Measurements from ENCODE around the gene FMO3.

The FMO3 gene

GRCh38 chr1:171090604-171091003 lies at the start of gene FMO3:
TSS of gene FMO3 (plus strand) at chr1:171090905. CDS start at chr1:171092659, 1,754 bp downstream.
- no peak for DNase-seq

- DNase-seq, result no peak
Observed at GRCh38 chr1:171048014-171048413, 42.7 kb upstream of the FMO3 start.

GRCh38 chr1:171052977-171053376 lies 37.7 kb upstream of the FMO3 start:
- no peak for DNase-seq

- DNase-seq, result no peak
Observed at GRCh38 chr1:171055966-171056643, 34.6 kb upstream of the FMO3 start.

- DNase-seq, result no peak
Observed at GRCh38 chr1:171061425-171062143, 29.1 kb upstream of the FMO3 start.

GRCh38 chr1:171062902-171063301 lies 27.8 kb upstream of the FMO3 start:
- no peak for DNase-seq

GRCh38 chr1:171075041-171075440 lies 15.7 kb upstream of the FMO3 start:
- no peak for DNase-seq

- no peak for DNase-seq
Observed at GRCh38 chr1:171081314-171081753, 9.4 kb upstream of the FMO3 start.

- DNase-seq, result no peak
Observed at GRCh38 chr1:171081763-171082201, 8.9 kb upstream of the FMO3 start.

- DNase-seq, result no peak
Observed at GRCh38 chr1:171082606-171083005, 8.1 kb upstream of the FMO3 start.

GRCh38 chr1:171083222-171083621 lies 7.5 kb upstream of the FMO3 start:
- no peak for DNase-seq

GRCh38 chr1:171084091-171084490 lies 6.6 kb upstream of the FMO3 start:
- no peak for DNase-seq

- DNase-seq, result no peak
Observed at GRCh38 chr1:171084870-171085269, 5.8 kb upstream of the FMO3 start.

GRCh38 chr1:171087896-171088295 lies 2.8 kb upstream of the FMO3 start:
- DNase-seq, result no peak

- DNase-seq, result no peak
Observed at GRCh38 chr1:171103862-171104261, 13.2 kb downstream of the FMO3 start.

GRCh38 chr1:171107262-171107940 lies 16.7 kb downstream of the FMO3 start:
- DNase-seq, result no peak

- no peak for DNase-seq
Observed at GRCh38 chr1:171107969-171108368, 17.3 kb downstream of the FMO3 start.

GRCh38 chr1:171109966-171110365 lies 19.3 kb downstream of the FMO3 start:
- DNase-seq, result no peak

GRCh38 chr1:171110621-171111326 lies 20.1 kb downstream of the FMO3 start:
- DNase-seq, result no peak

GRCh38 chr1:171112119-171112518 lies 21.4 kb downstream of the FMO3 start:
- no peak for DNase-seq

- no peak for DNase-seq
Observed at GRCh38 chr1:171113382-171113781, 22.7 kb downstream of the FMO3 start.

GRCh38 chr1:171115280-171115897 lies 24.7 kb downstream of the FMO3 start:
- no peak for DNase-seq

GRCh38 chr1:171116676-171117075 lies 26.0 kb downstream of the FMO3 start:
- DNase-seq, result no peak
